ENCODE measurements around the gene PTGER4.

DNA sequence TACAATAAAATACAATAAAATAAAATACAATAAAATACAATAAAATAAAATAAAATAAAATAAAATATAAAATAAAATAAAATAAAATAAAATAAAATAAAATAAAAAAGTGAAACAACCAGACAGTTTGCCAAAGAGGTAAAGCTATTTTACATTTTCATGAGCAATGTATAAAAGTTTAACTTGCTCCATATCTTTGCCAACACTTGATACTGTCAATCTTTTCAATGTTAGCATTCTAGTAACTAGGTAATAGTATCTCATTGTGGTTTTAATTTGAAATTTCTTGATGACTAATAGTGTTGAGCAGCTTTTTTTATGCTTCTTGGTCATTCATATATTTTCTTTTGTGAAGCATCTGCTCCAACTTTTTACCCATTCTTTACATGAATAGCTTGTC lies 58.8 kb downstream of the PTGER4 start:
- TF ChIP-seq, protein P1, sequence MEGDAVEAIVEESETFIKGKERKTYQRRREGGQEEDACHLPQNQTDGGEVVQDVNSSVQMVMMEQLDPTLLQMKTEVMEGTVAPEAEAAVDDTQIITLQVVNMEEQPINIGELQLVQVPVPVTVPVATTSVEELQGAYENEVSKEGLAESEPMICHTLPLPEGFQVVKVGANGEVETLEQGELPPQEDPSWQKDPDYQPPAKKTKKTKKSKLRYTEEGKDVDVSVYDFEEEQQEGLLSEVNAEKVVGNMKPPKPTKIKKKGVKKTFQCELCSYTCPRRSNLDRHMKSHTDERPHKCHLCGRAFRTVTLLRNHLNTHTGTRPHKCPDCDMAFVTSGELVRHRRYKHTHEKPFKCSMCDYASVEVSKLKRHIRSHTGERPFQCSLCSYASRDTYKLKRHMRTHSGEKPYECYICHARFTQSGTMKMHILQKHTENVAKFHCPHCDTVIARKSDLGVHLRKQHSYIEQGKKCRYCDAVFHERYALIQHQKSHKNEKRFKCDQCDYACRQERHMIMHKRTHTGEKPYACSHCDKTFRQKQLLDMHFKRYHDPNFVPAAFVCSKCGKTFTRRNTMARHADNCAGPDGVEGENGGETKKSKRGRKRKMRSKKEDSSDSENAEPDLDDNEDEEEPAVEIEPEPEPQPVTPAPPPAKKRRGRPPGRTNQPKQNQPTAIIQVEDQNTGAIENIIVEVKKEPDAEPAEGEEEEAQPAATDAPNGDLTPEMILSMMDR (IDR thresholded peaks at IDR 0.05; ENCODE audit: low read length): no peak
- no peak for TF ChIP-seq EZH2 (optimal IDR thresholded peaks at IDR 0.05; ENCODE audit: low read depth, low read length)

Data from MM.1S (cell line).